Panc1 (cell line): ENCODE results near the gene UNC80. TPM values are rescaled to one million over a fixed set of nuclear protein-coding genes. Genes with fewer than 3 reads are reported as not detected.

Experiments
- ATAC-seq: fragments of 200-7000 bp; cut with Tn5 transposase; 2 replicates; pipeline ENCODE4 v1.9.1; 2020; ENCODE audit warnings: mild to moderate bottlenecking, moderate library complexity
- BruUV-seq: library from RNA; stranded (reverse); fragments of 400-500 nt; replicated peaks from 2 replicates; lab custom pipeline; 2021; lab: Mats Ljungman, UMichigan
- CTCF ChIA-PET: fragments of 300-600 bp; sonication (Branson Sonifier 250); formaldehyde crosslinking; loops from one replicate; lab custom pipeline; 2022; ENCODE audit warnings: antibody characterized with exemption; lab: Charles Lee
- POLR2A ChIA-PET: fragments of 300-600 bp; sonication (Branson Sonifier 250); formaldehyde crosslinking; loops from one replicate; lab custom pipeline; 2022; ENCODE audit warnings: antibody characterized with exemption; lab: Charles Lee
- DNase-seq: peaks from one replicate; pipeline ENCODE4 v3.0.0-alpha.2; 2010; ENCODE audit warnings: low read depth, low spot score
- H3K27ac ChIP-seq: 2 replicates; pipeline ENCODE4 v1.5.1; 2011; ENCODE audit warnings: mild to moderate bottlenecking, low read length, inconsistent platforms
- H3K27me3 ChIP-seq: fragments of 200-500 bp; sonication (Bioruptor generic); 2 replicates; pipeline ENCODE4 v1.6.0; 2014; ENCODE audit warnings: low read length, inconsistent platforms; ENCODE audit not compliant: control insufficient read depth, insufficient read depth
- H3K36me3 ChIP-seq: fragments of 200-500 bp; sonication (Bioruptor generic); 2 replicates; pipeline ENCODE4 v1.5.1; 2014; ENCODE audit warnings: inconsistent platforms, mild to moderate bottlenecking, low read length, moderate library complexity; ENCODE audit not compliant: control insufficient read depth, insufficient read depth
- H3K4me1 ChIP-seq: 2 replicates; pipeline ENCODE4 v1.5.1; 2011; ENCODE audit warnings: inconsistent platforms, mild to moderate bottlenecking, low read length, moderate library complexity; ENCODE audit not compliant: control insufficient read depth, insufficient read depth
- H3K4me3 ChIP-seq, 2 experiments: 2 replicates each; pipeline ENCODE4 v1.5.1; 2011 to 2012; ENCODE audit warnings: low read depth in 2 of 2, low read length in 2 of 2, mild to moderate bottlenecking in 2 of 2, inconsistent platforms in 1 of 2, moderate library complexity in 1 of 2
- H3K9me3 ChIP-seq: fragments of 200-500 bp; sonication (Bioruptor generic); 2 replicates; pipeline ENCODE4 v1.5.1; 2014; ENCODE audit warnings: low read depth, mild to moderate bottlenecking, inconsistent platforms, low read length, moderate library complexity; ENCODE audit not compliant: control insufficient read depth, insufficient read depth
- CTCF ChIP-seq: fragments of 450-650 bp; IDR thresholded peaks from 2 replicates; pipeline ENCODE4 v1.5.1; 2017; ENCODE audit warnings: mild to moderate bottlenecking
- POLR2AphosphoS5 ChIP-seq: IDR thresholded peaks from 2 replicates; pipeline ENCODE4 v1.6.1; 2012; ENCODE audit warnings: mild to moderate bottlenecking, low read depth, low read length, moderate library complexity
- REST ChIP-seq, 2 experiments: IDR thresholded peaks; 2 replicates each; pipeline ENCODE4 v1.6.1; 2011 to 2012; ENCODE audit warnings: low read depth in 2 of 2, control low read depth in 1 of 2, low read length in 1 of 2, mild to moderate bottlenecking in 1 of 2, moderate library complexity in 1 of 2; ENCODE audit not compliant: insufficient read depth in 1 of 2
- SIN3A ChIP-seq: IDR thresholded peaks from 2 replicates; pipeline ENCODE4 v1.6.1; 2012; ENCODE audit warnings: low read depth, mild to moderate bottlenecking, low read length, moderate library complexity, borderline replicate concordance; ENCODE audit not compliant: insufficient read depth
- TCF7L2 ChIP-seq: IDR thresholded peaks from 2 replicates; pipeline ENCODE4 v1.6.1; 2011; ENCODE audit warnings: mild to moderate bottlenecking, low read depth, low read length, inconsistent platforms
- in situ Hi-C: cut with HindIII; loops from 2 replicates; pipeline ENCODE4 v1.10.0; 2016; ENCODE audit warnings: low sequenced_read_pairs, low pct_unique_long_range_greater_than_20kb
- intact Hi-C: fragments of 100-400 bp; cut with micrococcal nuclease; formaldehyde crosslinking; loops from one replicate; pipeline ENCODE4 v1.10.0; 2022; ENCODE audit not compliant: unreplicated experiment
- total RNA-seq: library from RNA; stranded (reverse); gene quantifications from one replicate; pipeline ENCODE4 v1.2.1, GENCODE V29; 2021; ENCODE audit not compliant: unreplicated experiment

Gene UNC80
- total RNA-seq, 1 experiment from 2014 or later = 0.08 TPM

GRCh38 chr2:209922116-209922515 lies 150.5 kb downstream of the UNC80 start:
- in situ Hi-C loops = no loop called here
- no peaks in the 10 kb centered on the region for H3K36me3 ChIP-seq
- H3K9me3 ChIP-seq = no peaks in the 10 kb centered on the region
- intact Hi-C loops = no loop called here
- ATAC-seq = no peak
- H3K27me3 ChIP-seq = peaks cover 5% of the 10 kb centered on the region; the same call in 1 of the 2 replicates
- TF ChIP-seq SIN3A = no peak
- TF ChIP-seq POLR2AphosphoS5 = no peak
- no peak for TF ChIP-seq REST (IDR thresholded peaks at IDR 0.05; ENCODE audit: insufficient read depth in 1 of 2, low read depth in 2 of 2, low read length in 1 of 2)
- TF ChIP-seq CTCF = no peak
- no peak for TF ChIP-seq TCF7L2
- H3K27ac ChIP-seq = no peak overlapping the region
- CTCF ChIA-PET = no interaction called here
- POLR2A ChIA-PET = no interaction called here
- BruUV-seq = no TSS peak
- no peaks in the 10 kb centered on the region for H3K4me1 ChIP-seq
- DNase-seq = no peak
- H3K4me3 ChIP-seq = no peak overlapping the region

- H3K4me1 ChIP-seq = no peaks in the 10 kb centered on the region
- no peaks in the 10 kb centered on the region for H3K36me3 ChIP-seq
- ChIA-PET POLR2A (no interaction called here), CTCF (no interaction called here)
- intact Hi-C loops = no loop called here
- TF ChIP-seq CTCF (no peak), TCF7L2 (no peak)
- H3K27ac ChIP-seq = no peak overlapping the region
- BruUV-seq = no TSS peak
- no peaks in the 10 kb centered on the region for H3K9me3 ChIP-seq
- in situ Hi-C loops = no loop called here
- H3K4me3 ChIP-seq = no peak overlapping the region
- ATAC-seq (no peak), DNase-seq (no peak)
- peaks cover 3% of the 10 kb centered on the region; the same call in 1 of the 2 replicates for H3K27me3 ChIP-seq
These were observed 157.7 kb downstream of the UNC80 start for GRCh38 chr2:209929369-209929768.
